NCI-H1092 (cell line): Measurements from ENCODE around the gene CTSD.
A peak's percentile ranks its signal among the peaks of the same experiment; 100 is the strongest.
"Not testable (repeated sequence)": the region's sequence is repeated elsewhere in the genome, so short reads cannot be mapped to it uniquely, and the experiment has no call there.

Source experiments
- DNase-seq: peaks from one replicate; lab custom pipeline; 2025; lab: John Stamatoyannopoulos, UW

CTSD gene

DNA sequence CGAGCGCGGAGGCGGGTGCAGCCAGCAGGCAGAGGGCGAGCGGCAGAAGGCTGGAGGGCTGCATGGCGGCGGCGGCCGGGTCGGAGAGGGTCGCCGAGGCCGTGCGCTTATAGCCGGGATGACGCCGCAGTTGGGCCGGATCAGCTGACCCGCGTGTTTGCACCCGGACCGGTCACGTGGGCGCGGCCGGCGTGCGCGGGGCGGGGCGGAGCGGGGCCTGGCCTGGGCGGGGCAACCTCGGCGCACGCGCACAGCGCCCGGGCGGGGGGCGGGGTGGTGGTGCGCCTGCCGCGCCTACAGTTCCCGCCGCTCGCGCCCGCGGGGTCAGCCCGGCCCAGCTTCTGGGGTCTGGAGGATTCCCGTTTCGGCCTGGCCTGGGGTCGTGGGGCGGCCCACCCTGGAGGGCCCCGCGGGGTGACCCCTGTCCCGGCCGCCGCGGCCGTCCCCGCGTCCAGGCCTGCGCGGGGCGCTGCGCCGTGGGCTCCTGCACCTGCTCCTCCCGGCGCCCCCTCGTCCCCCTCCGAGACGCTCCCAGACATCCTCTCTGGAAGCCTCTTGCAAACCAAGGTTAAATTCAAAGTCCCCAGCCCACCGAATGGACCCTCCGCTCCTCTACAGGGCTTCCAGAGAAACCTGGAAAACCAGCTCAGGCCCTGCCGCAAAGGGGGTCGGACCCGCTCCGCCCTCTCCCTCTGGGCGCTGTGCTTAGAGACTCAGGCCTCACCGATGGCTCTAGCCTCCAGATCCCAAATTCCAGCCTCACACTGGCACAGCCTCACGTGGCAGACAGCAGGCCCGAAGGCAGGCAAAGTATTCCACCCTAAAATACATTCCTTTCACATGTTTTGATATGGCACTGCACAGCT is at the start of gene CTSD:
Gene CTSD, minus strand, starts transcription at position 132 of the 866 bp plus-strand sequence. Its CDS starts 68 bp downstream, at position 64.
- DNase-seq: peak; percentile 60

DNA sequence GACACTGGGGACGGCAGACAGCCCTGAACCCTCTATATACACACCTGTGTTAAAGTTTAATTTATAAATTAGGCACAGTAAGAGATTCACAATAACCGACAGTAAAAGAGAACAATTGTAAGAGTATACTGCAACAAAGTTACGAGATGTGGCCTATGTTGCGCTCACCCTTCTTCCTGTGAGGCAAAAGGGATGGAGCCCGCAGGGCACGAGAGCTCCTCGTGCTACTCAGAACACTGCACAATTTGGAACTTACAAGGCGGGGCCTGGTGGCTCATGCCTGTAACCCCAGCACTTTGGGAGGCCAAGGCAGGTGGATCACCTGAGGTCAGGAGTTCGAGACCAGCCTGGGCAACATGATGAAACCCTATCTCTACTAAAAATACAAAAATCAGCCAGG is 49.6 kb upstream of the CTSD start:
- DNase-seq: not testable (repeated sequence)

DNA sequence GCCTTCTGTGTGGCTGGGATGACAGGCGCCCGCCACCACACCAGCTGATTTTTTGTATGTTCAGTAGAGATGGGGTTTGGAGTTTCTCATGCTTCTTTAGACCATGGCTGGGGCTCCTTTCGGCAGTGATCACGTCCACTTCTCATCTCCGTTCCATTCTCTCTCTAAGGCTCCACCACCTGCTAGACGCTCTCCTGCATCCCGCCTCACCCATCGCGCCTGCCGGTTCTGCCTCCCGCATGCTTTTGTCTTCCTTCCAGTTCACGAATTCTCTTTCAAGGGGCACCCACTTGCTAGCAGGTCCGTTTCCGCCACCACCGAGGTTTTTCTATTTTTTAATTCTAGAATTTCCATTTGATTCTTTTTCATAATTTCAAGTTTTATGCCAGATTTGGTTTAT is 49.1 kb upstream of the CTSD start:
- no peak for DNase-seq

DNA sequence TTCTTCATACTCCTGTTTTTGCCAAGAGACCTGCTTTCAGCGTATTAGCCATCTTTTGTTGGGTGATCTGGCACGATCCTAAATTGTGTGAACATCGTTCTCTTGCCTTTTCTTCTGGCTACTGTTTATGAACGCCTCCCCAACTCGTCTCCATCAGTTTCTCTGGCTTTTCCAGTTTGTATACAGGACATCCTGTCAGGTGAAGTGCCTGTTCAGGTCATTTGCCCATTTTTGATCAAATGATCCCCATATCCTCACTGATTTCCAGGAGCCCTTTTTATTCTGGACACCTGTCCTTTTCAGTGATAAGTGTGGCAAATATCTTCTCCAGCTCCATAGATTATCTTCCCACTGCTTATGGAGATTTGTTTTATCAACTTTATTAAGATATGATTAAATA is 48.5 kb upstream of the CTSD start:
- no peak for DNase-seq

DNA sequence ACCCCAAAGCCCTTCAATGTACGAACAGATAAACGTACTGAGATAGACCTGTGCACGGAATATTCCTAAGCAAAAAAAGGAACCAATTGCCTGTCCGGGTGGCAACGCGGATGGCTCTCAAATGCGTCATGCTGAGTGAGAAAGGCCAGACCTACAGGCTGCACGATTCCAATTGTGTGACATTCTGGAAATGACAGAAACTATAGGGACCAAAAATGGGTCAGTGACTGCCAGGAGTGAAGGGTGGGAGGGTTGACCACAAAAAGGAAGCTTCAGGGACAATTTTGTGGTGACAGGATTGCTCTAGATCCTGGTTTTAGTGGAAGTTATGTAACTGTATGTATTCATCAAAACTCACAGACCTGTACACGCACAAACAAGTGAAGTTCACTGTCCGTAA is 47.0 kb upstream of the CTSD start:
- no peak for DNase-seq

DNA sequence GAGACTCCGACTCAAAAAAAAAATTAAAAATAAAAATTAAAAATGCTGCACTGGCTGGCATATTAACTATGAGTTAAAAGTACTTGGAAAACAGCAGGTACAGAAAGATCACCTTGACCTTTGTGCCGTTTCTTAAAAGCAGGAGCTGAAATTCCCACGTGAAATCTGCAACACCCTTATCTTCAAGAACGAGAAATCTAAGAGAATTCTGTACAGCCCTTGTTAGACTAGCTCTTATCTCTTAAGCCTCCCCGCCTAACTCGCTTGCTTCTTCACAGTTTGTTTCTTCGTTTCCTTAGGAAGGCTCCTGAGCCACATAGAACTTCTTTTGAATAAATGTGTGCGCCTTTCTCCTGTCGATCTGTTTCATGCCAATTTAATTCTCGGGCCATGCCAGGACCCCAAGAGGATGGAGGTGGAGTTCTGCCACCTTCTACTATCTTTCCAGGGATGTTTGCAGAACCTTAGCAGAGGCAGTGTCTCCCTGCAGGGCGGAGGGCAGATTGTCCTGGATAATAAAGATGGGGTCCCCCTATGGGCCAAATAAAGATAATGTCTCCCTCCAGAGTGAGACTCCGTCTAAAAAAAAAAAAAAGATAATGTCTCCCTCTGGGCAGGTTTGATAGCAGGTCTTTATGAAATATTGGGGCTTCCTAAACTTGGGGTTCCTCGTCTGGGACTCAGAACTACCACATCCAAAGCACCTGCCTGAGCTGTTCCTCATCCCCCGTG is 43.7 kb upstream of the CTSD start:
- no peak for DNase-seq

DNA sequence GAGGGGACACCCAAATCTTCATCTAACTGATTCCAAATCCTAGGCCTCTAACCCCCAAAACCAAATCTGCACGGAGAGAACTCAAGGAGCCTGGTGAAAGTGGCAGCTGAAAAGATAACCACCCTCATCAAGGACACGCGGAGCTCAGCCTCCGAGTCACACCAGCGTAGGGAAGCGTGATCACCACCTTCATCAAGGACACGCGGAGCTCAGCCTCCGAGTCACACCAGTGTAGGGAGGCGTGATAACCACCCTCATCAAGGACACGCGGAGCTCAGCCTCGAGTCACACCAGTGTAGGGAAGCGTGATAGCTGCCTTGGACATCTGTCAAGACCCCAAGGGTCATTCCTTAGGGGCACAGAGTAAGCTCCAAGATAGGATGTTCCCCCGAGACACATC is 41.8 kb upstream of the CTSD start:
- DNase-seq: no peak

DNA sequence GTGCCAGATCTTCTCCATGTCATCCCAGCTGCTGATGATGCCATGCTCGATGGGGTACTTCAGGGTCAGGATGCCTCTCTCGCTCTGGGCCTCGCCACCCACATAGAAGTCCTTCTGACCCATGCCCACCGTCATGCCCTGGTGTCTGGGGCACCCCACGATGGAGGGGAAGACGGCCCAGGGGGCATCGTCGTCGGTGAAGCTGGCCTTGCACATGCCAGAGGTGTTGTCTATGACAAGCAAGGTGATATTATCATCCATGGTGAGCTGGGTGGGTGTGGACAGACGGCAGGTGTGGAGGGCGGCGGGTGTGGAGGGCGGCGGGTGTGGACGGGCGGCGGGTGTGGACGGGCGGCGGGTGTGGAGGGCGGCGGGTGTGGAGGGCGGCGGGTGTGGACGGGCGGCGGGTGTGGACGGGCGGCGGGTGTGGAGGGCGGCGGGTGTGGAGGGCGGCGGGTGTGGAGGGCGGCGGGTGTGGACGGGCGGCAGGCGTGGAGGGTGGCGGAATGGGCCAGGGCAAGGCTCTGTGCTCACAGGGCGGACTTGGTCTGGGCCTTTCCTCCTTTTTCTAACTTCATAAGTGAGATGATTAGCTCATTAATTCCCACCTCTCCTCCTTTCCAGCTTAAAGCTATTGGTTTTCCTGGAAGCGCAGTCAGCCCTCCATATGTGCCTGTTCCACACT is 40.2 kb upstream of the CTSD start:
- not testable (repeated sequence) for DNase-seq

DNA sequence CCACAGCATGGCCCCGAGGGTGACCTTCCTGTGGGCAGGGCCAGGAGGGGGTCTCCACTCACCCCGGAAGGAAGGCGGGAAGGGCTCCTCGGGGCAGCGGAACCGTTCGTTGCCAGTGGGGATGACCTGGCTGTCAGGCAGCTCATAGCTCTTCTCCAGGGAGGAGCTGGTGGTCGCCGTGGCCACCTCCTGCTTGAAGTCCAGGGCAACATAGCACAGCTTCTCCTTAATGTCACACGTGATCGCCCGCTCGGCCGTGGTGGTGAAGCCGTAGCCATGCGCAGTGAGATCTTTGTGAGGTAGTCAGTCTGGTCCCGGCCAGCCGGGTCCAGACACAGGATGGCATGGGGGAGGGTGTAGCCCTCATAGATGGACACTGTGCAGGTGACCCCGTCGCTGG is 39.5 kb upstream of the CTSD start:
- DNase-seq: no peak

DNA sequence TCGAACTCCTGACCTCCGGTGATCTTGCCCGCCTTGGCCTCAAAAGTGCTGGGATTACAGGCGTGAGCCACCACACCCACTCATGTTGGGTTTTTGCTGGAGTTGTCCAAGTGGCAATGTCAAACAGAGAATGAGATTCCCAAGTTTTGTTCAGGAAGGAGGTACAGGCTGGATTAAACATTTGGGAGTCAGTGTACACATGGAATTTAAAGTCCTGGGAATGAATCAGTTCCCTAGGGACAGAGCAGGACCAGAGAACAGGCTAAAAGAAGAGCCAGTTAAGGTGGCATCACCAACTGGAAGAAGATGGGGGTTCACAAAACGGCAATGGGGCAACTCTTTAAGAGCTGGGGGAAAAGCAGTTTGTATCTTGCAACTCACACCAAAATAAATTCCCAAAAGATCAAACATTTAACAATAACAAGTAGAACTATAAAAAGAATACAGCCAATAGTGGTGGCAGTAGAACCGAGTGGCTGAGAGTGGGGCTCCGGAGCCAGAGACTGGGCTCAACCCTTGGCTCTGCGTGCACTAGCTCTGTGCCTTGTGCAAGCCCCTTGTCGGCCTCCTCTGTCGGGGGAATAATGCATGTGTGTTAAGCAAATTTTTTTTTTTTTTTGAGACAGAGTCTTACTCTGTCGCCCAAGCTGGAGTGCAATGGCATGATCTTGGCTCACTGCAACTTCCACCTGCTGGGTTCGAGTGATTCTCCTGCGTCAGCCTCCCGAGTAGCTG is 33.8 kb upstream of the CTSD start:
- no peak for DNase-seq

DNA sequence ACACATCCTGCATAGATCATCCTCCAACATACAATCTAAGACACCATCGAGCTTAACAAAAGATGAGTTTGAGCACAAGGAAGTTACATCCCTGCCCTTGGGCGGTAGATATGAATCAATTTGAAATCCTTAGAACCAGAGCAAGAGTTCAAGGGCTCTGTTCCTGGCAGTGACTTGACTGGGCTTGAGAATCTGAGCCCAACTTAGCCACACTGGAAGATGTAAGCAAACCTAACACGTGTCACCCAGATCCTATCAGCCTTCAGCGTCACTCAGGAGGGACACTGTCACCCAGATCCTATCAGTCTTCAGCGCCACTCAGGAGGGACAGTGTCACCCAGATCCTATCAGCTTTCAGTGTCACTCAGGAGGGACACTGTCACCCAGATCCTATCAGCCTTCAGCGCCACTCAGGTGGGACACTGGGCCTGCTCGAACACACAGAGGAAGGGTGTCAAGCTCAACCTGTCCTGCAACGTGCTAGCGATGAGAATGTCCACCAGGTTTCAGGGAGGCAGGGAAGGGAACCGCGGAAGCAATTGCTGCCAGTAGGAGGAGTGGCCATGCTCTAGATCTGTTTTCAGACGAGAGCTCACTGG is 32.8 kb upstream of the CTSD start:
- DNase-seq: no peak

DNA sequence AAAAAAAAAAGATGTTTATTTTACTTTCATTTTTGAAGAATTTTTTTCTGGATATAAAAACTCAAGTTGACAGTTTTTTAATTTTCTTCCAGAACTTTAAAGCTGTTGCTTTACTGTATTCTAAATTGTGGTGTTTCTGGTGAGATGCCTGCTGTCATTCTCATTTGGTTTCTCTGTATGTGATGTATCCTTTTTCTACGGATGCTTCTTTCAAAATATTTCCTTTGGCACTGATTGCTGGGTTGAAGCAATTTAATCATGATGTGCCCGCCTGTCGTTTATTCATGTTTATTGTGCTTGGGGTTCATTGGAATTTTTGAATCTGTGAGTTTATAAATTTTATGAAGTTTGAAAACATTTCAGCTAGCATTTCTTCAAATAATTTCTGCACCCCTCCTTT is 29.4 kb upstream of the CTSD start:
- no peak for DNase-seq

DNA sequence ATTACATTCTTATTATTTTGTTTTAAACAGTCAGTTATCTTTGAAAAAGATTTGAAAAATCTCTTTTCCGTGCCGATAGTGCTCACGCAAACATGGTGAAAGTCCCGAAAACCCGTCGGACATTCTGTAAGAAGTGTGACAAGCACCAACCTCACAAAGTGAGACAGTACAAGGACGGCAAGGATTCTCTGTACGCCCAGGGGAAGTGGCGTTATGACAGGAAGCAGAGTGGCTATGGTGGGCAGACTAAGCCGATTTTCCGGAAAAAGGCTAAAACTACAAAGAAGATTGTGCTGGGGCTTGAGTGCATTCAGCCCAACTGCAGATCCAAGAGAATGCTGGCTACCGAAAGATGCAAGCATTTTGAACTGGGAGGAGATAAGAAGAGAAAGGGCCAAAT is 28.7 kb upstream of the CTSD start:
- DNase-seq: no peak

DNA sequence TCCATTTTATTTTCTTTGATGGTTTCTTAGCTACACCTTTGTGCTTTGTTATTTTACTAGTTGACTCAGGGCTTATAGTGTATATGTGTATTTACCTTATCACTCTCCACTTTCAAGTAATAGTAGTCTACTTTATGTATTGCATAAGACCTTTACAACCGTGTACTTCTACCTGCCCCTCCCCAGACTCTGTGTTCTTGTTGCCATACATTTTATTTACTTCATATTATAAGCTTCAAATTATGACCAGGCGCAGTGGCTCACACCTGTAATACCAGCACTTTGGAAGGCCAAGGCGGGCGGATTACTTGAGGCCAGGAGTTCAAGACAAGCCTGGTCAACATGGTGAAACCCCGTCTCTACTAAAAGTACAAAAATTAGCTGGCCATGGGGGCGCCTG is 28.2 kb upstream of the CTSD start:
- DNase-seq: no peak

DNA sequence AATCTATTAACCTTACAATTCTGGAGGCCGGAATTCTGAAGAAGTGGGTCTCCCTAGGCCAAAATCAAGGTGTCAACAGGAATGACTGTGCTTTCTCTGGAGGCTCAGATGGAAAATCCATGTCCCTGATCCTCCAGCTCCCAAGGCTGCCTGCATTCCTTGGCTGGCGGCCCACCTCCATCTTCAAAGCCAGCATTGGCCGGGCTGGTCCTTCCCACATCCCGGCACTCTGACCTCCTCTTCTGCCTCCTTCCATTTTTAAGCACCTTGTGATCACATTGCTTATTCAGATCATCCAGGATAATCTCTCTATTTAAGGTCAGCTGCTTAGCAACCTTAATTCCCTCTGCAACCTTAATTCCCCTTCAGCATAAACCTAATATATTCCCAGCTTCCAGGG is 22.7 kb upstream of the CTSD start:
- no peak for DNase-seq

DNA sequence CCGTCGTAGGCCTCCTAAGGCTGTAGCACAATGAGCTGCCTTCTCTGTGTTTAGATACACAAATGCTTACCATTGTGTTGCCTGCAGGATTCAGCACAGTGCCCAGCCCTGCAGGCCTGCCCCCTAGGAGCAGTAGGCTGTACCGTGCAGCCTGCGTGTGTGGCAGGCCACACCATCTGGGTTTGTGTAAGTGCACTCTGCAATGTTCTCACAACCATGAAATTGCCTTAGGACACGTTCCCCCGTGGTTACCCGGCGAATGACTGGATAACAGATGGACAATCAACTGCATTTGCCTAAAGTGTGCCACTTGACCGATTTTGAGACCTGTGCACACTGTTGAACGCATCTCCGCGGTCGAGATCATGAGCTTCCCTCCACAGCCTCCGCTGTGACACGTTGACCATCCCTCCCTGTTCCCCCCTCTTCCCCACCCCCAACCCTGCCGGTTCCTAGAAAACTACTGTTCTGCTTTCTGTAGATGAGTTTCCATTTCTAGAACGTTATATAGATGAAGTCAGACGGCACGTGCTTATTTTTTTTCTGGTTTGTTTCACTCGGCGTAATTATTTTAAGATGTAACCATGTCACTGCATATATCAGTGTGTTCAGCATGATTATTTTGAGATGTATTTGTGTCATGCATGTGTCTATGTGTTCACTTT is 22.2 kb upstream of the CTSD start:
- no peak for DNase-seq

DNA sequence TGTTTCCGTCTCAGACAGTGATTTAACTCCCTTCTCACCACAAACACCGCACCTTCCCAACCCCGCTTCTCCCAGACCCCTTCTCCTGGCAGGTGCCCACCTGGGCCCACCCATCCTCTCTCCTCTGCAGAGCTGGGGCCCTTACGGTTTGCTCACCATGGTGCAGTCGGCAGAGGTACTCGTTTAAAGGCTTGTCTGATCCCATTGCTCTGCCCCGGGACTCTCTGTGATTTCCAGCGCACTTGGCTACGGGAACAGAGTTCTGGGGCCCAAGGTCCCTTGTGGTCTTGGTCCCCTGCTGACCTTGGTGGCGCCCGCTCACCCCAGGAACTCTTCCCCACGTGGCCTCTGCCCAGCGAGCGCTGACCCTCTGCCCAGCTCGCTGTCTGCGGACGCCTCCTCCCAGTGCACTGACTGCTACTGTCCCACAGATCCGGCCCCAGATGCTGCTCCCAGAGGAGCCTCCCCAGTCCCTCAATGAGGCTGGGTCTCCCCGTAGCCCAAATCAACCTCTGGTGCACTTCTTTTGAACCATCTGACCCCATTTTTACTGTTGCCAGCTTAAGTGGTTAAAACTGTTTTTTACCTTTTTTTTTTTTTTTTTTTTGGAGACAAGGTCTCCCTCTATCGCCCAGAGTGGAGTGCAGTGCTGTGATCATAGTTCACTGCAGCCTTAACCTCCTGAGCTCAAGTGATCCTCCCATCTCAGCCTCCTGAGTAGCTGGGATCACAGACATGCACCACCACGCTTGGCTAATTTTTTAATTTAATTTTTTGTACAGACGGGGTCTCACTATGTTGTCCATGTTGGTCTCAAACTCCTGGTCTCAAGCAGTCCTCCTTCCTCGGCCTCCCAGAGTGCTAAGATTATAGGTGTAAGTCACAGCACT is 21.3 kb upstream of the CTSD start:
- DNase-seq: no peak

DNA sequence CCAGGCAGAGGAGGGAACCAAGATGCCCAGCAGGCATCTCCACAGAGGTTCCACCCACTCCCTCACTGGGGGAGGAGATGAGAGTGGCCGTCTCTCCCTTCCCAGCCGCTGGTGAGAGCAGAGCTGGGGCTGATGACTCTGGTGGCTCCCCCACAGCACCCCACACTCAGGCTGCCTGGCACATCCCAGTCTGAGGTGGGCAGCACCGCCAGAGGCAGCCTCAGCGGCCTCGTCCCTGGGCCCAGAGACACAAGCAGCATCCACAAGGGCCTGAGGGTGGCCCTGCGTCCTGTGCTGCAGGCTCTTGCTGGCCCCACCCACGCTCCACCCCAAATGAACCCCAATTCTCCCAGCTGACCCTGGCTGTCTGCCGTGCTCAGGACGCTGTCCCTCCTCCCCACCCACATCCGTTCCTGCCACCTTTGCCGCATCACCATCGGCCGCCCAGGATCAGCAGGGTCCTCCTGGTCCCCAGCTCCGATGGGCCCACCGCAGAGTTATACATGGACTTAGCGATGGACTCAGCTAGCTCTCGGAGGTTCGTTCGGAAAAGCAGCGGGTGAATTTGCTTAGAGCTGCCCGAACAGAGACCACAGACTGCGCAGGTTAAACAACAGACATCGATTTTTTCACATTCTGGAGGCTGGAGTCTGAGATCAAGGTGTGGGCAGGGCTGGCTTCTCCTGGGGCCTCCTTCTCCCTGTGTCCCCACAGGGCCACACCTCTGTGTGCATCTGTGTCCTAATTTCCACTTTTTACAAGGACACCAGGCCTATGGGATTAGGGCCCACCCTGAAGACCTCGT is 20.2 kb upstream of the CTSD start:
- no peak for DNase-seq
